22Rv1 (cell line): ENCODE data around the gene CCDC137.

Experiments used
- CTCF ChIP-seq: fragments of 450-650 bp; IDR thresholded peaks from 2 replicates; pipeline ENCODE4 v1.5.1; 2017; ENCODE audit warnings: mild to moderate bottlenecking
- ZFX ChIP-seq: fragments of 450-650 bp; IDR thresholded peaks from 2 replicates; pipeline ENCODE4 v1.6.1; 2017; ENCODE audit warnings: antibody characterized with exemption, borderline replicate concordance

DNA sequence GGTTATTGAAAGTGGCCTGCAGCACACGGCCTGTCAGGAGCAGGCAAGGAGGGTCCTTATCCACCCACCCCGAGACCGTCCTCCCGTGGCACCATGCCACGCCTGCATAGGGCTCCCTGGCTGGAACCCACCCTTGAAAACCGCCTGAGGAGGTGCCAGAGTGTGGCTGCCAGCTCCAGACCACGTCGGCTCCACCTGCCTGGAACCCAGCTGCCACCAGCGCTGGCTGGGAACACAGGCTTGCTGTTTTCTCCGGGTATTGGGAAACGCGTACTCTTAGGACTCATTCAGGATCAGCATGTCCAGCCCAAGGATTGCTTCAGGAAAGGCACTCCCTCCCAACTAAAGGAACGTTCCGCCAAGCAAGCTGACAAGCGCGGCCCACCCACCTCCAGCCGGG is 10.4 kb downstream of the CCDC137 start:
- TF ChIP-seq CTCF (no peak), ZFX (no peak)
